GM18868 (cell line): Measurements from ENCODE around the gene ALDOC.

Experiments used
- ATAC-seq: cut with Tn5 transposase; IDR thresholded peaks from one replicate; pipeline ENCODE4 v1.9.1; 2021; ENCODE audit warnings: mild to moderate bottlenecking, moderate library complexity; ENCODE audit not compliant: unreplicated experiment

The ALDOC gene

GRCh38 chr17:28553000-28553505 lies 23.6 kb downstream of the ALDOC start:
- ATAC-seq, result no peak

- peak; percentile 53 for ATAC-seq
Measured at GRCh38 chr17:28552176-28552999, 24.3 kb downstream of the ALDOC start, which contains the start of gene UNC119. Gene UNC119, minus strand, starts transcription at chr17:28552624. Its CDS starts 67 bp downstream, at chr17:28552557.

- ATAC-seq, result no peak
Measured at GRCh38 chr17:28551421-28552175, 25.1 kb downstream of the ALDOC start.

- no peak for ATAC-seq
Measured at GRCh38 chr17:28550858-28551257, 25.8 kb downstream of the ALDOC start.

- ATAC-seq, result no peak
Measured at GRCh38 chr17:28549236-28550132, 27.2 kb downstream of the ALDOC start.

- no peak for ATAC-seq
Measured at GRCh38 chr17:28548417-28549130, 28.1 kb downstream of the ALDOC start.

GRCh38 chr17:28547623-28548416 lies 28.9 kb downstream of the ALDOC start:
- peak; percentile 44 for ATAC-seq

GRCh38 chr17:28547096-28547622 lies 29.5 kb downstream of the ALDOC start:
- ATAC-seq, result no peak

- ATAC-seq, result no peak
Measured at GRCh38 chr17:28545787-28546415, 30.8 kb downstream of the ALDOC start.

- ATAC-seq, result no peak
Measured at GRCh38 chr17:28545141-28545503, 31.6 kb downstream of the ALDOC start.

GRCh38 chr17:28544402-28545140 lies 32.1 kb downstream of the ALDOC start:
- no peak for ATAC-seq

- no peak for ATAC-seq
Measured at GRCh38 chr17:28541439-28541838, 35.3 kb downstream of the ALDOC start.

GRCh38 chr17:28540231-28540630 lies 36.5 kb downstream of the ALDOC start:
- ATAC-seq, result no peak

GRCh38 chr17:28538296-28538895 lies 38.3 kb downstream of the ALDOC start:
- ATAC-seq, result no peak

GRCh38 chr17:28537219-28537610 lies 39.5 kb downstream of the ALDOC start:
- no peak for ATAC-seq

- ATAC-seq, result no peak
Measured at GRCh38 chr17:28536532-28537218, 40.0 kb downstream of the ALDOC start.

- ATAC-seq, result no peak
Measured at GRCh38 chr17:28534740-28535375, 41.8 kb downstream of the ALDOC start.
